ENCODE data around the gene NOVA1.

NOVA1 gene

GRCh38 chr14:26605602-26606001 lies 7.8 kb upstream of the NOVA1 start:
- Histone ChIP-seq H3K4me1 (ENCODE audit: control insufficient read depth, insufficient read depth, low read length, poor library complexity, severe bottlenecking) (no peaks in the 10 kb centered on the region), H3K27me3 (replicated peaks; ENCODE audit: control insufficient read depth, insufficient read depth, low read length, poor library complexity, severe bottlenecking) (no peaks in the 10 kb centered on the region), H3K27ac (ENCODE audit: insufficient read depth, low read length, poor library complexity, severe bottlenecking) (no peak overlapping the region), H3K4me3 (ENCODE audit: insufficient read depth, low read depth, low read length, poor library complexity, severe bottlenecking) (no peak overlapping the region), H3K9me3 (ENCODE audit: control insufficient read depth, low read length) (no peaks in the 10 kb centered on the region), H3K36me3 (ENCODE audit: control insufficient read depth, insufficient read depth, low read length) (no peaks in the 10 kb centered on the region)
- DNase-seq: no peak

GRCh38 chr14:26602902-26603301 lies 5.1 kb upstream of the NOVA1 start:
- no peak for DNase-seq
- no peaks in the 10 kb centered on the region for H3K9me3 ChIP-seq (ENCODE audit: control insufficient read depth, low read length)
- H3K4me1 ChIP-seq (ENCODE audit: control insufficient read depth, insufficient read depth, low read length, poor library complexity, severe bottlenecking): no peaks in the 10 kb centered on the region
- H3K4me3 ChIP-seq (ENCODE audit: insufficient read depth, low read depth, low read length, poor library complexity, severe bottlenecking): no peak overlapping the region
- H3K27ac ChIP-seq (ENCODE audit: insufficient read depth, low read length, poor library complexity, severe bottlenecking): no peak overlapping the region
- H3K27me3 ChIP-seq (replicated peaks; ENCODE audit: control insufficient read depth, insufficient read depth, low read length, poor library complexity, severe bottlenecking): no peaks in the 10 kb centered on the region
- H3K36me3 ChIP-seq (ENCODE audit: control insufficient read depth, insufficient read depth, low read length): no peaks in the 10 kb centered on the region

GRCh38 chr14:26601856-26602255 lies 4.0 kb upstream of the NOVA1 start:
- DNase-seq: no peak
- H3K9me3 ChIP-seq (ENCODE audit: control insufficient read depth, low read length): no peaks in the 10 kb centered on the region
- H3K27me3 ChIP-seq (replicated peaks; ENCODE audit: control insufficient read depth, insufficient read depth, low read length, poor library complexity, severe bottlenecking): no peaks in the 10 kb centered on the region
- no peak overlapping the region for H3K4me3 ChIP-seq (ENCODE audit: insufficient read depth, low read depth, low read length, poor library complexity, severe bottlenecking)
- H3K36me3 ChIP-seq (ENCODE audit: control insufficient read depth, insufficient read depth, low read length): no peaks in the 10 kb centered on the region
- no peaks in the 10 kb centered on the region for H3K4me1 ChIP-seq (ENCODE audit: control insufficient read depth, insufficient read depth, low read length, poor library complexity, severe bottlenecking)
- H3K27ac ChIP-seq (ENCODE audit: insufficient read depth, low read length, poor library complexity, severe bottlenecking): no peak overlapping the region

GRCh38 chr14:26599291-26599690 lies 1.5 kb upstream of the NOVA1 start:
- Histone ChIP-seq H3K9me3 (ENCODE audit: control insufficient read depth, low read length) (no peaks in the 10 kb centered on the region), H3K36me3 (ENCODE audit: control insufficient read depth, insufficient read depth, low read length) (no peaks in the 10 kb centered on the region), H3K4me3 (ENCODE audit: insufficient read depth, low read depth, low read length, poor library complexity, severe bottlenecking) (no peak overlapping the region), H3K27ac (ENCODE audit: insufficient read depth, low read length, poor library complexity, severe bottlenecking) (no peak overlapping the region), H3K27me3 (replicated peaks; ENCODE audit: control insufficient read depth, insufficient read depth, low read length, poor library complexity, severe bottlenecking) (no peaks in the 10 kb centered on the region), H3K4me1 (ENCODE audit: control insufficient read depth, insufficient read depth, low read length, poor library complexity, severe bottlenecking) (no peaks in the 10 kb centered on the region)
- DNase-seq: no peak

- Histone ChIP-seq H3K4me1 (ENCODE audit: control insufficient read depth, insufficient read depth, low read length, poor library complexity, severe bottlenecking) (no peaks in the 10 kb centered on the region), H3K9me3 (ENCODE audit: control insufficient read depth, low read length) (no peaks in the 10 kb centered on the region), H3K36me3 (ENCODE audit: control insufficient read depth, insufficient read depth, low read length) (no peaks in the 10 kb centered on the region), H3K4me3 (ENCODE audit: insufficient read depth, low read depth, low read length, poor library complexity, severe bottlenecking) (no peak overlapping the region), H3K27me3 (replicated peaks; ENCODE audit: control insufficient read depth, insufficient read depth, low read length, poor library complexity, severe bottlenecking) (no peaks in the 10 kb centered on the region), H3K27ac (ENCODE audit: insufficient read depth, low read length, poor library complexity, severe bottlenecking) (no peak overlapping the region)
- DNase-seq: no peak
Observed at GRCh38 chr14:26598672-26599131, 869 bp upstream of the NOVA1 start.

GRCh38 chr14:26598081-26598671 lies 343 bp upstream of the NOVA1 start:
- Histone ChIP-seq H3K4me3 (ENCODE audit: insufficient read depth, low read depth, low read length, poor library complexity, severe bottlenecking) (no peak overlapping the region), H3K9me3 (ENCODE audit: control insufficient read depth, low read length) (no peaks in the 10 kb centered on the region), H3K27me3 (replicated peaks; ENCODE audit: control insufficient read depth, insufficient read depth, low read length, poor library complexity, severe bottlenecking) (no peaks in the 10 kb centered on the region), H3K27ac (ENCODE audit: insufficient read depth, low read length, poor library complexity, severe bottlenecking) (no peak overlapping the region), H3K4me1 (ENCODE audit: control insufficient read depth, insufficient read depth, low read length, poor library complexity, severe bottlenecking) (no peaks in the 10 kb centered on the region), H3K36me3 (ENCODE audit: control insufficient read depth, insufficient read depth, low read length) (no peaks in the 10 kb centered on the region)
- DNase-seq: no peak

GRCh38 chr14:26597071-26597588 lies 703 bp downstream of the NOVA1 start:
- H3K27ac ChIP-seq (ENCODE audit: insufficient read depth, low read length, poor library complexity, severe bottlenecking): no peak overlapping the region
- H3K27me3 ChIP-seq (replicated peaks; ENCODE audit: control insufficient read depth, insufficient read depth, low read length, poor library complexity, severe bottlenecking): no peaks in the 10 kb centered on the region
- H3K36me3 ChIP-seq (ENCODE audit: control insufficient read depth, insufficient read depth, low read length): no peaks in the 10 kb centered on the region
- no peak overlapping the region for H3K4me3 ChIP-seq (ENCODE audit: insufficient read depth, low read depth, low read length, poor library complexity, severe bottlenecking)
- DNase-seq: no peak
- no peaks in the 10 kb centered on the region for H3K4me1 ChIP-seq (ENCODE audit: control insufficient read depth, insufficient read depth, low read length, poor library complexity, severe bottlenecking)
- H3K9me3 ChIP-seq (ENCODE audit: control insufficient read depth, low read length): no peaks in the 10 kb centered on the region

GRCh38 chr14:26596543-26597061 lies 1.2 kb downstream of the NOVA1 start:
- Histone ChIP-seq H3K36me3 (ENCODE audit: control insufficient read depth, insufficient read depth, low read length) (no peaks in the 10 kb centered on the region), H3K27ac (ENCODE audit: insufficient read depth, low read length, poor library complexity, severe bottlenecking) (no peak overlapping the region), H3K4me1 (ENCODE audit: control insufficient read depth, insufficient read depth, low read length, poor library complexity, severe bottlenecking) (no peaks in the 10 kb centered on the region), H3K27me3 (replicated peaks; ENCODE audit: control insufficient read depth, insufficient read depth, low read length, poor library complexity, severe bottlenecking) (no peaks in the 10 kb centered on the region), H3K9me3 (ENCODE audit: control insufficient read depth, low read length) (no peaks in the 10 kb centered on the region), H3K4me3 (ENCODE audit: insufficient read depth, low read depth, low read length, poor library complexity, severe bottlenecking) (no peak overlapping the region)
- DNase-seq: no peak

GRCh38 chr14:26595926-26596542 lies 1.8 kb downstream of the NOVA1 start:
- no peak for DNase-seq
- no peaks in the 10 kb centered on the region for H3K36me3 ChIP-seq (ENCODE audit: control insufficient read depth, insufficient read depth, low read length)
- H3K27me3 ChIP-seq (replicated peaks; ENCODE audit: control insufficient read depth, insufficient read depth, low read length, poor library complexity, severe bottlenecking): no peaks in the 10 kb centered on the region
- no peaks in the 10 kb centered on the region for H3K4me1 ChIP-seq (ENCODE audit: control insufficient read depth, insufficient read depth, low read length, poor library complexity, severe bottlenecking)
- H3K9me3 ChIP-seq (ENCODE audit: control insufficient read depth, low read length): no peaks in the 10 kb centered on the region
- H3K27ac ChIP-seq (ENCODE audit: insufficient read depth, low read length, poor library complexity, severe bottlenecking): no peak overlapping the region
- H3K4me3 ChIP-seq (ENCODE audit: insufficient read depth, low read depth, low read length, poor library complexity, severe bottlenecking): no peak overlapping the region

GRCh38 chr14:26594756-26595545 lies 2.9 kb downstream of the NOVA1 start:
- Histone ChIP-seq H3K4me1 (ENCODE audit: control insufficient read depth, insufficient read depth, low read length, poor library complexity, severe bottlenecking) (no peaks in the 10 kb centered on the region), H3K4me3 (ENCODE audit: insufficient read depth, low read depth, low read length, poor library complexity, severe bottlenecking) (no peak overlapping the region), H3K27me3 (replicated peaks; ENCODE audit: control insufficient read depth, insufficient read depth, low read length, poor library complexity, severe bottlenecking) (no peaks in the 10 kb centered on the region), H3K27ac (ENCODE audit: insufficient read depth, low read length, poor library complexity, severe bottlenecking) (no peak overlapping the region), H3K9me3 (ENCODE audit: control insufficient read depth, low read length) (no peaks in the 10 kb centered on the region), H3K36me3 (ENCODE audit: control insufficient read depth, insufficient read depth, low read length) (no peaks in the 10 kb centered on the region)
- no peak for DNase-seq
